ENCODE measurements around the gene CEP192. TPM values are rescaled to one million over a fixed set of nuclear protein-coding genes. Genes with fewer than 3 reads are reported as not detected.

The CEP192 gene, protein sequence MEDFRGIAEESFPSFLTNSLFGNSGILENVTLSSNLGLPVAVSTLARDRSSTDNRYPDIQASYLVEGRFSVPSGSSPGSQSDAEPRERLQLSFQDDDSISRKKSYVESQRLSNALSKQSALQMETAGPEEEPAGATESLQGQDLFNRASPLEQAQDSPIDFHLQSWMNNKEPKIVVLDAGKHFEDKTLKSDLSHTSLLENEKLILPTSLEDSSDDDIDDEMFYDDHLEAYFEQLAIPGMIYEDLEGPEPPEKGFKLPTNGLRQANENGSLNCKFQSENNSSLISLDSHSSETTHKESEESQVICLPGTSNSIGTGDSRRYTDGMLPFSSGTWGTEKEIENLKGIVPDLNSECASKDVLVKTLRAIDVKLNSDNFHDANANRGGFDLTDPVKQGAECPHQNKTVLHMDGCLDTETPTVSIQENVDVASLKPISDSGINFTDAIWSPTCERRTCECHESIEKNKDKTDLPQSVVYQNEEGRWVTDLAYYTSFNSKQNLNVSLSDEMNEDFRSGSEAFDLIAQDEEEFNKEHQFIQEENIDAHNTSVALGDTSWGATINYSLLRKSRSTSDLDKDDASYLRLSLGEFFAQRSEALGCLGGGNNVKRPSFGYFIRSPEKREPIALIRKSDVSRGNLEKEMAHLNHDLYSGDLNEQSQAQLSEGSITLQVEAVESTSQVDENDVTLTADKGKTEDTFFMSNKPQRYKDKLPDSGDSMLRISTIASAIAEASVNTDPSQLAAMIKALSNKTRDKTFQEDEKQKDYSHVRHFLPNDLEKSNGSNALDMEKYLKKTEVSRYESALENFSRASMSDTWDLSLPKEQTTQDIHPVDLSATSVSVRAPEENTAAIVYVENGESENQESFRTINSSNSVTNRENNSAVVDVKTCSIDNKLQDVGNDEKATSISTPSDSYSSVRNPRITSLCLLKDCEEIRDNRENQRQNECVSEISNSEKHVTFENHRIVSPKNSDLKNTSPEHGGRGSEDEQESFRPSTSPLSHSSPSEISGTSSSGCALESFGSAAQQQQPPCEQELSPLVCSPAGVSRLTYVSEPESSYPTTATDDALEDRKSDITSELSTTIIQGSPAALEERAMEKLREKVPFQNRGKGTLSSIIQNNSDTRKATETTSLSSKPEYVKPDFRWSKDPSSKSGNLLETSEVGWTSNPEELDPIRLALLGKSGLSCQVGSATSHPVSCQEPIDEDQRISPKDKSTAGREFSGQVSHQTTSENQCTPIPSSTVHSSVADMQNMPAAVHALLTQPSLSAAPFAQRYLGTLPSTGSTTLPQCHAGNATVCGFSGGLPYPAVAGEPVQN (N-terminal part only)
- total RNA-seq: 10 to 100 TPM; 17.9 to 30.3 TPM

DNA sequence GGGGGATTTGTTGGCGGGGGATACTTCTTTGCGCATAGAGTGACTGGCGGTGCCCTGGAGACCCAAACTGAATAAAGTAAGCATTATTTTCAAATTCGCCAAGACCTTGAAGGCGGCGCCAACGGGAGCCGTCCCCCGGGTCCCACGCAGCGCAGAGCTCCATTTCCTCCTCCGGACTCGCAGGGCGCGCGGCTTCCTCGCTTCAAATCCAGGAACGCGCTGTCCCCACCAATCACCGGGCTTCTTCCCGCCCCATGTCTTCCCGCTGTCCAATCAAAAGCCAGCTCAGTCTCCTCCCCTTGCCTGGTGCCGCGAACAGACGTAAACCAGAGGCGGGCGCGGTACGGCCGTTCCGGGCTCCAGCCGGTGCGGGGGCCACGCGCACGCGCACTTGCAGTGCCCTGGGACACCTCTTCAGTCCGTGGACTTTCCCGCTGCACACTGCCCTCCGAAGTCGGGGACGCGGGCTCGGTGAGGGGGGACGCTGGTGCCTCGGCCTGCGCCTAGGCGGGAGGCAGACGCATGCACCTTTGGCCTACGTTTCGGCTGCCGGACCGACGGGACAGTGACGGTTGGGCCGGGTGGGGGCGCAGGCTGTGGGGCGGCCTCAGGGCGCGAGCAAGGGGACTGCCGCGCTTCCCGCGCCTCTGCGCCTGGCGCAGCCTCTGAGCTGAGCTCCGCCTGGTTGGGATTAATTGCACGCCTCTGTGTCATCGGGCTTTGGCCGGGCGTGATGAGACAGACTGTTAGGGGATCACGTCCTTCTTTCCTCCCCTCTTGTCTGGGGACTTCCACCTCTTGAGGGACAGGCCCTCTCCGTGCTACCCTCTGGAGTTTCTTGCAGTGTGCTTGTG, at the start of gene CEP192:
CEP192 (plus strand) TSS at position 396 of the 854 bp plus-strand sequence. CDS start 8,063 bp downstream, outside the sequence.

GRCh38 chr18:12947285-12948049, 43.7 kb upstream of the CEP192 start, which contains the start of gene SEH1L:
SEH1L (plus strand) TSS chr18:12948011; CDS start chr18:12948122, 111 bp downstream.

Other genes starting within 250 kb of the CEP192 start
- gene PTPN2, start 107.1 kb upstream of the CEP192 start, total RNA-seq: 10 to 100 TPM; 13.4 to 16.7 TPM
- gene SEH1L, start 43.4 kb upstream of the CEP192 start, total RNA-seq: 10 to 100 TPM; 23.4 to 40.0 TPM
- 10 to 100 TPM in 1 of 2 donors, 1 to 10 TPM in 1; 4.0 to 11.0 TPM for gene LDLRAD4, start 227.4 kb downstream of the CEP192 start, total RNA-seq

All from melanocyte of skin (primary cell).